Measurements from ENCODE around the gene EEF1B2.
"Not testable (repeated sequence)": the region's sequence is repeated elsewhere in the genome, so short reads cannot be mapped to it uniquely, and the experiment has no call there.

Gene EEF1B2

DNA sequence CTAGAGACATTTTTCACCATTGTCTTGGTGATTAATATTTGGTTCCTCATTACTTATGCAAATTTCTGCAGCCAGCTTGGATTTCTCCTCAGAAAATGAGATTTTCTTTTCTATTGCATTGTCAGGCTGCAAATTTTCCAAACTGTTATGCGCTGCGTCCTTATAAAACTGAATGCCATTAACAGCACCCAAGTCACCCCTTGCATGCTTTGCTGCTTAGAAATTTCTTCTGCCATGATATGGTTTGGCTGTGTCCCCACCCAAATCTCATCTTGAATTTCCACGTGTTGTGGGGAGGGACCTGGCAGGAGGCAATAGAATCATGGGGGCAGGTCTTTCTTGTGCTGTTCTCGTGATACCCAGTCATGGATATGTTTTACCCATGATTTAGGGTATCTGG is 8.5 kb downstream of the EEF1B2 start:
- H3K27ac ChIP-seq (ENCODE audit: low read depth, low read length); H3K4me3 ChIP-seq (ENCODE audit: low read depth, low read length); H3K9ac ChIP-seq (ENCODE audit: low read depth, low read length); H3K9me3 ChIP-seq (ENCODE audit: control insufficient read depth, insufficient read depth, low read length); H3K4me1 ChIP-seq (ENCODE audit: control insufficient read depth, insufficient read depth, low read length); H3K27me3 ChIP-seq (ENCODE audit: control insufficient read depth, insufficient read depth, low read length): not testable (repeated sequence)
- H3K36me3 ChIP-seq (ENCODE audit: control insufficient read depth, insufficient read depth, low read length) = peaks cover 17% of the 10 kb centered on the region

DNA sequence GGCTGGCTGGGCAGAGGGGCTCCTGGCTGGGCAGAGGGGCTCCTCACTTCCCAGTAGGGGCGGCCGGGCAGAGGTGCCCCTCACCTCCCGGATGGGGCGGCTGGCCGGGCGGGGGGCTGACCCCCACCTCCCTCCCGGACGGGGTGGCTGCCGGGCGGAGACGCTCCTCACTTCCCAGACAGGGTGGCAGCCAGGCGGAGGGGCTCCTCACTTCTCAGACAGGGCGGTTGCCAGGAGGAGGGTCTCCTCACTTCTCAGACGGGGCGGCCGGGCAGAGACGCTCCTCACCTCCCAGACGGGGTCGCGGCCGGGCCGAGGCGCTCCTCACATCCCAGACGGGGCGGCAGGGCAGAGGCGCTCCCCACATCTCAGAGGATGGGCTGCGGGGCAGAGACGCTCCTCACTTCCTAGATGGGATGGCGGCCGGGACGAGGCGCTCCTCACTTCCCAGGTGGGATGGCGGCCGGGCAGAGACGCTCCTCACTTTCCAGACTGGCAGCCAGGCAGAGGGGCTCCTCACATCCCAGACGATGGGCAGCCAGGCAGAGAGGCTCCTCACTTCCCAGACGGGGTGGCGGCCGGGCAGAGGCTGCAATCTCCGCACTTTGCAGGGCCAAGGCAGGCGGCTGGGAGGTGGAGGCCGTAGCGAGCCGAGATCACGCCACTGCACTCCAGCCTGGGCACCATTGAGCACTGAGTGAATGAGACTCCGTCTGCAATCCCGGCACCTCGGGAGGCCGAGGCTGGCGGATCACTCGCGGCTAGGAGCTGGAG is 12.1 kb downstream of the EEF1B2 start:
- H3K4me1 ChIP-seq (ENCODE audit: control insufficient read depth, insufficient read depth, low read length); H3K9ac ChIP-seq (ENCODE audit: low read depth, low read length); H3K27ac ChIP-seq (ENCODE audit: low read depth, low read length); H3K36me3 ChIP-seq (ENCODE audit: control insufficient read depth, insufficient read depth, low read length); H3K9me3 ChIP-seq (ENCODE audit: control insufficient read depth, insufficient read depth, low read length); H3K4me3 ChIP-seq (ENCODE audit: low read depth, low read length); H3K27me3 ChIP-seq (ENCODE audit: control insufficient read depth, insufficient read depth, low read length): not testable (repeated sequence)

DNA sequence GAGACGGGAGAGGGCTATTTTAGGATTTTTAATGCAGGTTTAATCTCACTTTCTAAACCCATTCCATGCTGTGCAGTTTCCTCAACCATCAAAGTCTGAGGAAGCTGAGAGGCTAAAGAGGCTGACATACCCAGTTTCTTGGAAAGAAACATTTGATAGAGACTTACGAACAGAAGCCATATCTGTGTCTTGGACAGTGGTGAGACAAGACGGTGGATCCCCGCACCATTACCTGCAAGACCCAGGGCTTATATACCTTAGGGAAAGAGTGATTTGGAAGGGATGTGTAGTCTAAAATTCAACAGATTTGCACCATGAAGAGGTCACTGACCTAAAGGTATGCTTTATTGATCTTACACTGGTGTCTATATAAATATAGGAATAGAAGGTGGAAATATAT is 13.5 kb downstream of the EEF1B2 start:
- Histone ChIP-seq H3K27ac (ENCODE audit: low read depth, low read length) (no peak overlapping the region), H3K36me3 (ENCODE audit: control insufficient read depth, insufficient read depth, low read length) (no peaks in the 10 kb centered on the region), H3K9me3 (ENCODE audit: control insufficient read depth, insufficient read depth, low read length) (peaks cover 9% of the 10 kb centered on the region; the same call in 1 of the 2 replicates), H3K4me3 (ENCODE audit: low read depth, low read length) (no peak overlapping the region), H3K27me3 (ENCODE audit: control insufficient read depth, insufficient read depth, low read length) (no peaks in the 10 kb centered on the region), H3K4me1 (ENCODE audit: control insufficient read depth, insufficient read depth, low read length) (no peaks in the 10 kb centered on the region), H3K9ac (ENCODE audit: low read depth, low read length) (no peak overlapping the region)

DNA sequence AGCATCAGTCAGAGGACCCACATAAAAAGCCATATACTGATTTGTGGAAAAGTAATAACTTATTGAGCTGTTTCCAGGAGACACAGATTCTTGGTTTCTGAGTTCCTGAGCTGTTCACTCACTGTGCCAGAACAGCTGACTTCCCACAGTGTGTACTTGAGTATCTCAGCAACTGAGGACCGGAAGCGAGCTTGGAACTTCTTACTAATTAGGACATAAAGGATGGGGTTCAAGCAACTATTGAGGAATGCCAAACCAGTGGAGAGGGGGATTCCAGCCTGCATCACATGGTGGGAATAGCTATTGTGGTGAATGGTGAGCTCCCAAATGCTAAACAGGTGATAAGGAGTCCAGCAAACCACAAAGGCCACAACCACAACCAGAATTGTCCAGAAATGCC is 16.4 kb downstream of the EEF1B2 start:
- Histone ChIP-seq H3K9me3 (ENCODE audit: control insufficient read depth, insufficient read depth, low read length) (peaks cover 5% of the 10 kb centered on the region; the same call in 1 of the 2 replicates), H3K4me1 (ENCODE audit: control insufficient read depth, insufficient read depth, low read length) (no peaks in the 10 kb centered on the region), H3K27ac (ENCODE audit: low read depth, low read length) (no peak overlapping the region), H3K36me3 (ENCODE audit: control insufficient read depth, insufficient read depth, low read length) (no peaks in the 10 kb centered on the region), H3K4me3 (ENCODE audit: low read depth, low read length) (no peak overlapping the region), H3K27me3 (ENCODE audit: control insufficient read depth, insufficient read depth, low read length) (no peaks in the 10 kb centered on the region), H3K9ac (ENCODE audit: low read depth, low read length) (no peak overlapping the region)

DNA sequence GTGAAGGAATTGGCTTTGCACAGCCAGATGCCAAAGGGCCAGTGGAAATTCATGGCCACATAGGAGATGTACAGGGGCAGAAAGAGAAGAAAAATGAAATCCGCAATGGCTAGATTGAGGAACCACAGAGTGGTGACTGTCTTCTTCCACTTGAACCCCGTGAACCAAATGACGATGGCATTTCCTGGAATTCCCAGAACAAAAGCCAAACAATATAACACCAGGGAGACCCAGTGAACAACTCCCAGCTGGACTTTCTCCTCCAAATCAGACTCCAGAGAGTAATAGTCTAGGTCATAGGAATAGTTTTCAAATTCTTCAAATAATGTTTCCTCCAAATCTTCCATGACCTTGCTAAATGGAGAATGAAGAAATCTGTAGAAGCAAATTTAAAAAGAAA is 17.2 kb downstream of the EEF1B2 start:
- Histone ChIP-seq H3K27me3 (ENCODE audit: control insufficient read depth, insufficient read depth, low read length) (no peaks in the 10 kb centered on the region), H3K4me1 (ENCODE audit: control insufficient read depth, insufficient read depth, low read length) (no peaks in the 10 kb centered on the region), H3K4me3 (ENCODE audit: low read depth, low read length) (no peak overlapping the region), H3K9me3 (ENCODE audit: control insufficient read depth, insufficient read depth, low read length) (peaks cover 5% of the 10 kb centered on the region; the same call in 1 of the 2 replicates), H3K36me3 (ENCODE audit: control insufficient read depth, insufficient read depth, low read length) (no peaks in the 10 kb centered on the region), H3K9ac (ENCODE audit: low read depth, low read length) (no peak overlapping the region), H3K27ac (ENCODE audit: low read depth, low read length) (no peak overlapping the region)

DNA sequence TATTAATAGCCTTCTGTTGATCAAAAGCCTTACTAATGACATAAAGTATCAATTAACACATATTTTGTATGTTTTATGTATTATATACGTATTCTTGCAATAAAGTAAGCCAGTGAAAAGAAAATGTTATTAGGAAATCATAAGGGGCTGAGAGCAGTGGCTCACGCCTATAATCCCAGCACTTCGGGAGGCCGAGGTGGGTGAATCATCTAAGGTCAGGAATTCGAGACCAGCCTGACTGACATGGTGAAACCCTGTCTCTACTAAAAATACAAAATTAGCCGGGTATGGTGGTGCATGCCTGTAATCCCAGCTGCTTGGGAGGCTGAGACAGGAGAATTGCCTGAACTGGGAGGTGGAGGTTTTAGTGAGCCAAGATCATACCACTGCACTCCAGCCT is 21.8 kb downstream of the EEF1B2 start:
- H3K9ac ChIP-seq (ENCODE audit: low read depth, low read length); H3K4me3 ChIP-seq (ENCODE audit: low read depth, low read length); H3K27me3 ChIP-seq (ENCODE audit: control insufficient read depth, insufficient read depth, low read length); H3K4me1 ChIP-seq (ENCODE audit: control insufficient read depth, insufficient read depth, low read length); H3K36me3 ChIP-seq (ENCODE audit: control insufficient read depth, insufficient read depth, low read length); H3K9me3 ChIP-seq (ENCODE audit: control insufficient read depth, insufficient read depth, low read length); H3K27ac ChIP-seq (ENCODE audit: low read depth, low read length): not testable (repeated sequence)

DNA sequence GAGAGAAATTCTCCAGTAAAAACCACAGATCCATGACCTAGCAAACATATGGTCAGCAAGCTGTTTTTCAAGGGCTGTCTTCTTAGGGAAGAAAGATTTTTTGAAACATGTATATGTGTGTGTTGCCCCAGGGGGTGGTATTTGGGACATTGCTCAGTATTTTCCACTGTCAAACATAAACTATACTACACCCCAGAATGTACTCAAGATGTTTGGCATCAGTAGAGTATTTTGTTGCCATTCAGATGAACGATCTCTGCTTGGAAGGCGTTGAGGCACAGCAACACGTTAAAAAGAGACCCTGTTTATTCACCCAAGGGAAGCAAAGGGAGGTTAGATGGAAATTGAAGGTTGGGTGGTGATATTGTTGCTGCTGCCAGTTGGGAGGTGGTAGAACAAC is 30.0 kb downstream of the EEF1B2 start:
- Histone ChIP-seq H3K9ac (ENCODE audit: low read depth, low read length) (no peak overlapping the region), H3K9me3 (ENCODE audit: control insufficient read depth, insufficient read depth, low read length) (no peaks in the 10 kb centered on the region), H3K36me3 (ENCODE audit: control insufficient read depth, insufficient read depth, low read length) (no peaks in the 10 kb centered on the region), H3K27ac (ENCODE audit: low read depth, low read length) (no peak overlapping the region), H3K4me3 (ENCODE audit: low read depth, low read length) (no peak overlapping the region), H3K4me1 (ENCODE audit: control insufficient read depth, insufficient read depth, low read length) (0 out of 2 replicates have a peak, but pooled peaks cover 5% of the 10 kb centered on the region), H3K27me3 (ENCODE audit: control insufficient read depth, insufficient read depth, low read length) (no peaks in the 10 kb centered on the region)

DNA sequence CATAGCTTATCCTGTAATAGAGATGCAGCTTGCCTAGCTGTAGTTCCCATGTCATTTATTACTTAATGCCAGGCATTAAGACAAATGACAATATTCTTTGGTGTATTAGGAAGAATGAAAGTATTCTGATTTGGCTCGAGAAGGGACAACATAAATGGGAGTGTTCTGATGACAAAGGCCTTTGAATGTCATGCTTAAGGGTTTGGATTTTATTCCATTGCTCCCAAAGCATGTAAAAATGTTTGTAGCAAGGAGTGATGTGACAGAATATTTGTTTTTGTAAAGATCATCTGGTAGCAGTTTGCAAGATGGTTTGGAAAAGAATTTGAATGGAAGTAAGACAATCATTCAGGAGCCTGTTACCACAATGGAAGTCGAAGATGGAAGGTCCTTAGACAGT is 30.4 kb downstream of the EEF1B2 start:
- H3K9me3 ChIP-seq (ENCODE audit: control insufficient read depth, insufficient read depth, low read length) = no peaks in the 10 kb centered on the region
- no peaks in the 10 kb centered on the region for H3K36me3 ChIP-seq (ENCODE audit: control insufficient read depth, insufficient read depth, low read length)
- no peak overlapping the region for H3K4me3 ChIP-seq (ENCODE audit: low read depth, low read length)
- H3K27me3 ChIP-seq (ENCODE audit: control insufficient read depth, insufficient read depth, low read length) = no peaks in the 10 kb centered on the region
- H3K4me1 ChIP-seq (ENCODE audit: control insufficient read depth, insufficient read depth, low read length) = 0 out of 2 replicates have a peak, but pooled peaks cover 5% of the 10 kb centered on the region
- H3K27ac ChIP-seq (ENCODE audit: low read depth, low read length) = no peak overlapping the region
- H3K9ac ChIP-seq (ENCODE audit: low read depth, low read length) = no peak overlapping the region

DNA sequence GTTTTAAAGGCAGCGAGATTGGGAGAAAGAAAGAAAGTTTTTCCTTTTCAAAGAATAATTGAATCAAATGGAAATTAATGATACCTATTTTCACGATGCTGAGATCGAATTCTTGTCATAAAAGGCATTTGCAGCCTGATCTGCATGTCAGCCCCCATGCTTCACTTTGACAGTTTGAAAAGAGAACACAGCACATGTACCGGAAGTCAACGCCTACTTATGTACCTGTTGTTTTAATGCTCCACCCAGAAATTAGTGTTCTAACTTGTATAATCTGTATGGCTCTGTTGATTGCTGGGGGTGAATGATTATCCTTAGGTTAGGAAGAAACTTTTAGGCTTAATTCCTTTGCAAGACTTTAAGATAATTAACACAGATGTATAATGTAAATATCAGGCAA is 31.0 kb downstream of the EEF1B2 start:
- Histone ChIP-seq H3K9me3 (ENCODE audit: control insufficient read depth, insufficient read depth, low read length) (no peaks in the 10 kb centered on the region), H3K4me1 (ENCODE audit: control insufficient read depth, insufficient read depth, low read length) (0 out of 2 replicates have a peak, but pooled peaks cover 5% of the 10 kb centered on the region), H3K27me3 (ENCODE audit: control insufficient read depth, insufficient read depth, low read length) (no peaks in the 10 kb centered on the region), H3K4me3 (ENCODE audit: low read depth, low read length) (no peak overlapping the region), H3K9ac (ENCODE audit: low read depth, low read length) (no peak overlapping the region), H3K36me3 (ENCODE audit: control insufficient read depth, insufficient read depth, low read length) (no peaks in the 10 kb centered on the region), H3K27ac (ENCODE audit: low read depth, low read length) (no peak overlapping the region)

DNA sequence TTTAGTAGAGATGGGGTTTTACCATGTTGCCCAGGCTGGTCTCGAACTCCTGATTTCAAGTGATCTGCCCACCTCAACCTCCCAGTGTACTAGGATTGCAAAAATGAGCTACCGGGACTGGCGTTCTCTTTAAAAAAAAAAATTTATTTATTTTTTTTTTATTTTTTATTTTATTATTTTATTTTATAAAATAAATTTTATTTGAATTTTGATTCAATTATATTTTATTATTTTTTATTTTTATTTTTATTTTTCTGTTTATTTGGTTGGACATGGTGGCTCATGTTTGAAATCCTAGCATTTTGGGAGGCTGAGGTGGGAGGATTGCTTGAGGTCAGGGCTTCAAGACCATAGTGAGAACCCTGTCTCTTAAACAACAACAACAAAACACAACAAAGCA is 32.5 kb downstream of the EEF1B2 start:
- Histone ChIP-seq H3K4me1 (ENCODE audit: control insufficient read depth, insufficient read depth, low read length) (0 out of 2 replicates have a peak, but pooled peaks cover 5% of the 10 kb centered on the region), H3K9me3 (ENCODE audit: control insufficient read depth, insufficient read depth, low read length) (no peaks in the 10 kb centered on the region), H3K27me3 (ENCODE audit: control insufficient read depth, insufficient read depth, low read length) (no peaks in the 10 kb centered on the region), H3K9ac (ENCODE audit: low read depth, low read length) (no peak overlapping the region), H3K27ac (ENCODE audit: low read depth, low read length) (no peak overlapping the region), H3K36me3 (ENCODE audit: control insufficient read depth, insufficient read depth, low read length) (no peaks in the 10 kb centered on the region), H3K4me3 (ENCODE audit: low read depth, low read length) (no peak overlapping the region)

DNA sequence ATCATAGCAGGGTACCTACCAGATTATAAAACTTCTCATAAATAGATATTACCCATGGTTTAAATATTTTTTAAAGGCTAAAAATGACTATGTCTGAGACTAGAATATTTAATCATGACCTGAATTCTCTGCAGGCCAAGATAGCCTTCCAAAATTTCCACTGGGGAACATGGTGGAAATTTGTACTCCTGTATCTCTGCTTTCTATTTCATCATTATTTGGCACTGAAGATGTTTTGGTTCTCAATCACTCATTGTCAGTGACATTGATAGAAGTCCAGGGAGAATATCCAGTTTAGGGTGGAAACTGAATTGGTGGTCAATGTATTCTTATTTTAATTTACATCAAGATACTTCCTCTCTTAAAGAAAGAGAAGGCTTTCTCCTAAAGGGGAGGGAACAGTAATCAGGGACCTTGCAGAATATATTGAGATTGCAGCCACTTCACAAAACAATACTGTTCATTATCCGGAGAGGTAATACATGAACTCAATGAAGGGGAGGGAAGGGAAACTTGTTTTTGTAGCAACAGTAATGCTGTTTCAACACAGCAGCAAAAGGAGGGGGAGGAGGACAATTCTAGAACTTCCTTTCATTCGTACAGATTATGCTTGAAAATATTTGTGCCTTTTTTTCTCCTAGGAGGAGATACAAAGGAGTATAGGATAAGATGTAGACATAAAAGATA is 34.1 kb downstream of the EEF1B2 start:
- Histone ChIP-seq H3K9me3 (ENCODE audit: control insufficient read depth, insufficient read depth, low read length) (no peaks in the 10 kb centered on the region), H3K4me3 (ENCODE audit: low read depth, low read length) (no peak overlapping the region), H3K9ac (ENCODE audit: low read depth, low read length) (no peak overlapping the region), H3K4me1 (ENCODE audit: control insufficient read depth, insufficient read depth, low read length) (0 out of 2 replicates have a peak, but pooled peaks cover 5% of the 10 kb centered on the region), H3K36me3 (ENCODE audit: control insufficient read depth, insufficient read depth, low read length) (no peaks in the 10 kb centered on the region), H3K27ac (ENCODE audit: low read depth, low read length) (no peak overlapping the region), H3K27me3 (ENCODE audit: control insufficient read depth, insufficient read depth, low read length) (no peaks in the 10 kb centered on the region)

Data from HUES48 (cell line).